MM.1S (cell line): ENCODE data around the gene PIK3C2G.

Experiments used
- CTCF ChIP-seq: fragments of 300-600 bp; sonication (generic); IDR thresholded peaks from 2 replicates; pipeline ENCODE4 v1.5.1; 2016; ENCODE audit warnings: antibody characterized with exemption, low read length, mixed read lengths
- EZH2 ChIP-seq: fragments of 300-600 bp; sonication (generic); optimal IDR thresholded peaks from 2 replicates; pipeline ENCODE3; 2017; ENCODE audit warnings: low read depth, mild to moderate bottlenecking, antibody characterized with exemption, low read length, mixed read lengths
- EZH2phosphoT487 ChIP-seq: fragments of 300-600 bp; sonication (generic); IDR thresholded peaks from 2 replicates; pipeline ENCODE4 v1.6.1; 2018; ENCODE audit warnings: antibody characterized with exemption, low read length

- TF ChIP-seq CTCF, result no peak
- TF ChIP-seq EZH2, result no peak
- no peak for TF ChIP-seq EZH2phosphoT487
These were observed 330.2 kb downstream of the PIK3C2G start for GRCh38 chr12:18591473-18591872.
